GM12875 (cell line): ENCODE data around the gene SKIC2.
A peak's percentile ranks its signal among the peaks of the same experiment; 100 is the strongest.
"Not testable (repeated sequence)": the region's sequence is repeated elsewhere in the genome, so short reads cannot be mapped to it uniquely, and the experiment has no call there.

Experiments used
- H3K4me3 ChIP-seq: one replicate; pipeline ENCODE4 v1.5.1; 2011; ENCODE audit warnings: low read depth, low read length, control low read depth
- CTCF ChIP-seq: IDR thresholded peaks from 2 replicates; pipeline ENCODE4 v1.5.1; 2011; ENCODE audit warnings: low read depth, mild to moderate bottlenecking, control low read depth, inconsistent platforms, low read length, moderate library complexity, borderline replicate concordance; ENCODE audit not compliant: insufficient read depth

Gene SKIC2

GRCh38 chr6:31970604-31971271 is 11.8 kb downstream of the SKIC2 start:
- peak overlapping the region; percentile 55 for H3K4me3 ChIP-seq
- TF ChIP-seq CTCF, result no peak

GRCh38 chr6:31971279-31971992 is 12.5 kb downstream of the SKIC2 start:
- TF ChIP-seq CTCF, result no peak
- peak overlapping the region; percentile 55 for H3K4me3 ChIP-seq

- H3K4me3 ChIP-seq, result peak within 1 kb of the TSS; percentile 55
- TF ChIP-seq CTCF, result no peak
Measured at GRCh38 chr6:31971993-31972708, 13.2 kb downstream of the SKIC2 start, which contains the start of gene DXO. DXO (minus strand) TSS chr6:31972138; CDS start chr6:31971675, 463 bp downstream.

GRCh38 chr6:31972709-31973350 is 13.9 kb downstream of the SKIC2 start:
- H3K4me3 ChIP-seq, result peak overlapping the region; percentile 55
- TF ChIP-seq CTCF, result no peak

- H3K4me3 ChIP-seq, result not testable (repeated sequence)
Measured at GRCh38 chr6:31976065-31976464, 17.1 kb downstream of the SKIC2 start.

- TF ChIP-seq CTCF, result no peak
- no peak overlapping the region for H3K4me3 ChIP-seq
Measured at GRCh38 chr6:31977816-31978431, 18.9 kb downstream of the SKIC2 start.

GRCh38 chr6:31978831-31979230 is 19.9 kb downstream of the SKIC2 start:
- TF ChIP-seq CTCF, result no peak
- H3K4me3 ChIP-seq, result no peak overlapping the region
